Muscle of arm (tissue), 12 donors: ENCODE measurements around the gene GAPDHS. TPM values are rescaled to one million over a fixed set of nuclear protein-coding genes. Genes with fewer than 3 reads are reported as not detected.
A peak's percentile ranks its signal among the peaks of the same experiment; 100 is the strongest.

ENCODE experiments used
- DNase-seq: peaks from one replicate; pipeline ENCODE4 v3.0.0-alpha.2; 2013
- polyA plus RNA-seq, 12 donors: library from polyadenylated mRNA; unstranded; fragments of 120-200 nt; gene quantifications; one replicate each; pipeline ENCODE4 v1.2.1, GENCODE V29; 2013; ENCODE audit not compliant: insufficient read length in 12 of 12

Gene GAPDHS
- polyA plus RNA-seq, 12 donors, result 0.12 TPM; not detected in 11

DNA sequence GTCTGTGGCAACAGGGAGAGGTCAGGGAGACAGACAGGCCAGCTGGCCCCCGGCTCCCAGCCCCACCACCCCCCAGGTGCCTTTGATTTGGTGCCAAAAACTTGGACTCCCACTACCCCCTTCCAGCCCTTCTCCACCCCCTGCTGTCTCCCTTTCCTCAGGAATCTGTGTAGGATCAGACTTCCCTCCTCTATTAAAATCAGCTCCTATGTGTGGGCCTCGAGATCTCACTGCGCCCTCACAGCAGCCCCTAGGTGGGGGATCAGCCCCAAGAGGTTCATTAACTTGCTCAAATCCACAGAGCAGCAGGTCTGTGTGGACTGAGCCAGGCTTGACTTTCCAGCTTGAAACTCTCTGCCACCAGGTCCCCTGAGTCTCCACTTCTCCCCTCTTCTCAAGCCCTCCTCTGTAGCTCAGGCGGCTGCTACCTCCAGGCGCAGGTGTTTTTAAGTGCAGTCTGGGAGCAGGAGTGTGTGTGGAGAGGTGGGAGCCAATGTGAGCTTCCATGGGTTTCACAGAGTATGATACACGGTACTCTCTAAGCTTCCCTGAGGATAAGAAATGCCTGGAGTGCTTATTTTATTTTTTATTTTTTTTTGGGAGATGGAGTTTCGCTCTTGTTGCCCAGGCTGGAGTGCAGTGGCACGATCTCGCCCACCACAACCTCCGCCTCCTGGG, 1.7 kb downstream of the GAPDHS start:
- DNase-seq, result no peak

DNA sequence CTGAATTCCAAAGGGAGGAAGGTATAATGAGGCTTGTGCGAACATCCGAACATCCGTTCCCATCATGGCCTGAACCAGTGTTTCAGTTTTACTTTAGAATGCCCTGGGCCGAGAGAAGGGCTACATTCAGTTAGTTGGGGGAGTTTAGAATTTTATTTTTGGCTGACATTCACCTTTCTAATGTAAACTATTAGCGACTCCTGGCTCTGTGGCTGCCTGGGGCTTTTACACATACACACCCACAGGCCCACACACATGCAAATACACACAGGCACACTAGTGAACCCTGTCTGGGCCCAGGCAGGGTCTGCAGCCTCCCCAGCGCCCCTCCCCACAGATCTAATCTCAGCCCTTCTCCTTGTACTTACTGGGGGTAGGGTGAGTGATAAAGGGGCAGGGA, 6.1 kb downstream of the GAPDHS start:
- no peak for DNase-seq

DNA sequence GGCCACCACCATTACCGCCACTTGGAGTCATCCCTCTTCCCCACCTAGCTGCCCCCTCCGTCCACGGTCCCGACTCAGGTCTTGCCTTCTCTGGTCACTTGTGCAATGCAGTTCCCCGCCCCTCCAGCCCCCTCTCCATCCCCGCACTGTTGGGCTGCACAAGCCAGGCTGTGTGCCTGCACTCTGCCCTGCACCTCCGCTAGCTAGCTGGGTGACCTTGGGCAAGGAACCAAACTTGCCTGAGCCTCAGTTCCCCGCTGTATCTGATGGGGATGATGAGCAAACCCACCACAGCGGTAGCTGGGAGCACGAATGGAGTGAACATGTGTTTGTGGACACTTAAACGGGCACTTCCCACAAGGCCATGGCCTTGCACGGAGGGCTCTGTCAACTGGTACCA, 6.6 kb downstream of the GAPDHS start:
- DNase-seq, result no peak

DNA sequence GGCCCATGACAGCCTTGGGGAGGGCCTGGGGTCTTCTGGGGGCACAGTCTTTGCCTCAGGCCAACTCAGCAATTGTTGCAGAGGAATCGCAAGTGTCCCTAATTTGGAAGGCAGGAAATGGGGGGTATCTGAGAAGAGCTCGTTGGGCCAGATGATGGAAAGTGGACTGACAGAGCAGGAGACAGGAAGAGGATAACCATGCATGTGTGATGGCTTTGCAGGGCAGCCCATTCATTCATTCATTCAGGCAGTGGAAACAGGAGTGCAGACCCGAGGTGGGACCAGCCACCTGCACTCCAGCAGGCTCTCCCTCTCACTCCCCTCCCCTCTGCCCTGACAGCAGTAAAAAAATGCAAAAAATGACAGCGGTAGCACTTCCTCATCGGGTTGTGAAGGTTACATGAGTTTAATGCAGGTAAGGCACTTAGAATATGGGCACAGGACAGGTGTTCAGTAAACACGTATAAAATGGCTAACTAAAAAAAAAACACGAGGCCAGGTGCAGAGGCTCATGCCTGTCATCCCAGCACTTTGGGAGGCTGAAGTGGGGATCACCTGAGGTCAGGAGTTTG, 7.2 kb downstream of the GAPDHS start:
- no peak for DNase-seq

DNA sequence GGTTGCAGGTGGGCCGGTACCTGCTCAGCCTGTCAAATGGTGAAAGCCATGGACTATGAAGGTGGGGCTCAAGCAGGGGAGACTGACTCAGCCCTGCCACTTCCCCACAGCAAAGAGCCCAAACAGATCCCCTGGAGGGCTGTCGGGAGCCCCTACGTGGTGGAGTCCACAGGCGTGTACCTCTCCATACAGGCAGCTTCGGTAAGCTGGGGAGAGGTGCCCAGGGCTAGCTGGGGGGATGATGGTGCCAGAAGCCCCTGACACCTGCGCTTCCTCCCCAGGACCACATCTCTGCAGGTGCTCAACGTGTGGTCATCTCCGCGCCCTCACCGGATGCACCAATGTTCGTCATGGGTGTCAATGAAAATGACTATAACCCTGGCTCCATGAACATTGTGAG, 9.0 kb downstream of the GAPDHS start:
- no peak for DNase-seq

DNA sequence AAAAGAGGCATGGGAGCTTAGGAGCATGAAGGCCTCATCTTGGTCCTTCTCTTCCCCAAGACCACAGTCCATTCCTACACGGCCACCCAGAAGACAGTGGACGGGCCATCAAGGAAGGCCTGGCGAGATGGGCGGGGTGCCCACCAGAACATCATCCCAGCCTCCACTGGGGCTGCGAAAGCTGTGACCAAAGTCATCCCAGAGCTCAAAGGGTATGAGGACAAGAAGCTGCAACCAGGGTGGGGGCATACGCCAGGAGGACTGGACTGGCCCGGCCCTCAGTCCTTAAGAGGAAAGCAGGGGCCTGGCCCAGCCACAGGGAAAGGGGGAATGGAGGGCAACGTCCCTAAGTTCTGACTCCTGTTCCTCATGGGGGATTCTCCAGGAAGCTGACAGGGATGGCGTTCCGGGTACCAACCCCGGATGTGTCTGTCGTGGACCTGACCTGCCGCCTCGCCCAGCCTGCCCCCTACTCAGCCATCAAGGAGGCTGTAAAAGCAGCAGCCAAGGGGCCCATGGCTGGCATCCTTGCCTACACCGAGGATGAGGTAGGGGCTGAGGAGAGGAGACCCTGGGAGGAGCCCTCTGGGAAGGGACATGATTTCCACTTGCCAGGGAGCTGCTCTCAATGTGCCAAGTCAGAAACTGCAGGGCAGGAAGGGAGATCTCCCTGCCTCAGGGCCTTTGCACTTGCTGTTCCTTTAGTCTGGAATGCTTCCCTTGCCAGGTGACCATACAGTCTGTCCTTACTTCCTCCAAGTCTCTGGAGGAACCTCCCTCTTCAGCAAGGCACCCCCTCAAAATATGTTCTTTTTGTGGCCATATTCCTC, 10.2 kb downstream of the GAPDHS start:
- DNase-seq, result no peak

DNA sequence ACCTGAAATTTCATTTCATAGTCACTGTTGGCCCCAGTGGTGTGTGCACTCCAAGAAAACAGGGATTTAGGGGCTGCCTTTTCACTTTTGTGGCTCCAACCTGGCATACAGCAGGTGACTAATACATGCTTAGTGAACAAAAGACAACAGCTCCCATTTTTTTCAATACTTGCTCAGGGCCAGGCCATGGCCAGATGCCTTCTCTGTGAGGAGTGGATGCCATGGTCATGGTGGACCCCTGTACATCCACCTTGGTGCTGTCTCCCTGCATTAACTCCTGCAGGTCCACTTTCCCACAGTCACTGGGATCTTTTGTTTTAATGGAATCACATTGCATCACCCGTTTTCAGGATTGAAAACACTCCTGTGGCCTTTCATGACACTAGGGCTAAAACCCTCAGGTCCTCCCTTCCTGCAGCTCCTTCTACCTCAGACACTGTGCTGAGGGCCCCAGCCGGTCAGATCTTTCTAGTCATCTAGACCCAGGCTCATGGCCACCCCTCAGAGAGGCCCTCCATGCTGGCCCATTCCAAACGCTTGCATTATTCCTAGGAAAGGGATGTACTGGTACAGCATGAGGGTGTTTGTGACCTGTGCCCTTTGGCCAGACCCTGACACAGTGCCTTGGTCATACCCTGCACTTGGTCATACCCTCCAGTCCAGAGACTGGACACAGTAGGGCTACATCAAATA, 11.0 kb downstream of the GAPDHS start:
- no peak for DNase-seq

DNA sequence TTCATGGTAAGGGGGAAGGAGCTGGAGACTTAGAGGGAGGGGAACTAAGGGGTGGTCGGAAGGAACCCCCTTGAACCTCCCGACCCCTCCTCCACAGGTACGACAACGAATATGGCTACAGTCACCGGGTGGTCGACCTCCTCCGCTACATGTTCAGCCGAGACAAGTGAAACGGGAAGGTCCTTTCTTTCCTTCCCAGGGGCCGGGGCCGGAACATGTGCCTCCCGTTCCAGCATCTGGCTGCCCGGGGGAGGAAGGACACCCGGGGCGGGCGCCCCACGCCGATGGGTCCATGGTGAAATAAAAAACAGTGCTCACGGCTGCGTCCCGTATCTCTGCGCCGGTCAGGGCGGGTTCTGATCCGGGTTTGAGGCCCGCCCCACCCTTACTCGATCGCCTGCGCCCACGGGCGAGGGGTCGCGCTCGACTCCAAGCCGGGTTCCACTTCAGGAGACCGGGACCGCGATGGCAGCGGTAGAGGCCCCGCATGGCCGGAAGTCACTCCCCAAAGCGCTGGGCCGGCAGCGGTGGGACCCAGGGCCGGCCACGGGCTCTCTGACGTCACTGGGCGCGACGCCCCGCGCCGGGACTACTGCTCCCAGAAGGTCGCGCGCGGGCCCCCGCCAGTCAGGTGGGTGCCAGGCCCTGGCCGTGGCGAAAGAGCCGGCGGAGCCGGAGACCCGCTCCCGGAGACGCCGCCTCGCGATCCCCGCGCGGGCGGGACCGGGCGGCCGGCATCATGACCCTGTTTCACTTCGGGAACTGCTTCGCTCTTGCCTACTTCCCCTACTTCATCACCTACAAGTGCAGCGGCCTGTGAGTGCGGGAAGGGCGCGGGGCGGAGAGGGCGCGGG, 12.0 kb downstream of the GAPDHS start, which contains the start of gene TMEM147:
TMEM147 (plus strand) TSS at position 626 of the 854 bp plus-strand sequence; CDS start at position 740, 114 bp downstream.
- DNase-seq, result peak; percentile 90

DNA sequence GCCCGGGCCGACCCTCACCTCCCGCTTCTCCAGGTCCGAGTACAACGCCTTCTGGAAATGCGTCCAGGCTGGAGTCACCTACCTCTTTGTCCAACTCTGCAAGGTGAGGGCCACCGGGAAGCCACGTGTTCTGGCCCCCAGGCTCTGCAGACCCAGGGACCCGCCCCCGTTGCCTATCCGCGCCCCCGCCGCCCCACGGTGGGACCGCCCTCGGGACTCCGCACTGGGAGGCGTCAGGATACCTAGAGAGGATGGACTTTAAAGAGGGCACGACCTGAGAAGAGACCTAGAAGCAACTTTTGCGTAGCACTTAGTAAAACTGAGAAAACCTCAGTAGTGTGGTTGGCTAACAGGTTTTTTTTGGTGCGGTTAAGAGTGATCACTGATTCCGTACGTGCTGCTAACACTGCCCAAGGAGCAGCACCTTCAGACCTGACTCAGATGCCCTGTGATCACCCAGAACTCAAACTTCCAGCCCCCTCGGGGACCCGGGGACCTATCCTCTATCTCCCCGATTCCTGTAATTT, 12.7 kb downstream of the GAPDHS start:
- no peak for DNase-seq

DNA sequence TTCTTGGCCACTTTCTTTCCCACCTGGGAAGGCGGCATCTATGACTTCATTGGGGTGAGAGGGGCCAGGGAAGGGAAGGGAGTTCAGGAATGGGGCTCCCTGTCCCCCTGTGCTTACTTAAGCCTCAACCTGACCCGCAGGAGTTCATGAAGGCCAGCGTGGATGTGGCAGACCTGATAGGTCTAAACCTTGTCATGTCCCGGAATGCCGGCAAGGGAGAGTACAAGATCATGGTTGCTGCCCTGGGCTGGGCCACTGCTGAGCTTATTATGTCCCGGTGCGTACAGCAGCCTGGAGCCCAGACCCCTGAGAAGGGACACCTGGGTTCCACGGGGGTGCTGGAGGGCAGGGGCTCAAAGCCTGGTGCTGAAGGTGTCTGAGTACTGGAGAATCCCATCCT, 13.3 kb downstream of the GAPDHS start:
- no peak for DNase-seq

DNA sequence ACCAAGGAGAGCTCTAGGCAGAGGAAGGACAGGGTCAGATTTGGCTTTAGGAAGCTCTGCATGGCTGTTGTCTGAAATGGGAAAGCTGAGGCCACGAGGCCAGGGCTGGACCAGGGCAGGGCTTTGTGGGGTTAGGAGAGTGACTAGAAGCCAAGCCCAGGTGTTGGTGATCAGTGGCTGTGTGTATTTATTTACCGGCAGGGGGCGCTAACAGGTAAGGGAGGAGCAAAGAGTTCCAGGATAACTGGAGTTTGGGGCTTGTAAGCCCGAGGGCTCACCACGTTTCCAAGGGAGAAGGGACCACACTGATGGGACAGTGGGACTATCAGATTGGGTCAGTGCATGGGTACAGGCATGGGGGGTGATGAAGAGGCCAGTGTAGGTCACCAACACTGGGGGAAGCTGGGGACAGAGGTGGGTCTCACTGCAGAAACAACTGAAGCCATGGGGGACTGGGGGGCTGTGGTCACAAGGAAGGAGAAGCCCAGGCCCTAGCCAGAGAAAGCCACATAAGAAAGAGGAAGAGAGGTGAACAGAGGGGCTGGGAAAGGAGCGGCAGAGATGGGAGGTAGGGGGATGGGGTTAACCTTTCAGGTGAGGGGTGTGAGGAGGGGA, 16.0 kb downstream of the GAPDHS start:
- peak; percentile 27 for DNase-seq

DNA sequence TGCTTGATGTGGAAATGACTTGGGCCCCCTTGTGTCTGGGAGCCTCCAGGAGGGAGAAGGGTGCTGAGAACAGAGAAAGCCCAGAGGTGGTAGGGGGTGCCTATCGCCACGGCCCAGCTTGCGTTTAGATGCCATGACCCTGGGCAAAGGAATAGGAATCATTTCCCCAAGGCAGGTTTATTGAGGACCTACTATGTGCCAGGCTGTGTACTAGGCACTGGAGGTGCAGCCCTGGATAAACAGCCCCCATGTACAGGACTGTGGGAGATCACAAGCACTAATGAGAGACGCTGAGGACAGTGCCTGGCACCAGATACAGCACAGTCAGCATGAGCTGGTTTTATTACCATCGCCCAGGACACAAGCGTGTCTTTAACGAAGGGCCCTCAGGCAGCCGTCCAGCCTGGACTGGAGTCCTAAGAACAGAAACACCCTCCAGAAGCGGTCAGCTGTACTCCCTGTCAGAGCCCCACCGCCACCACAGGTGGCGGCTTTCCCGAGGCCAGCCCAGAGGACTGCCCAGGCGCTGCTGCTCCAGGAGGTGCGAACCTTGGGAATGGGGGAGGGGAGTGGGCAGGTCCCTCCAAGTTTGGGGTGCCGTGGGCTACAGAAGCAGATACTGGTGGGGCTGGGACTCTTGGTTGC, 16.7 kb downstream of the GAPDHS start:
- no peak for DNase-seq

DNA sequence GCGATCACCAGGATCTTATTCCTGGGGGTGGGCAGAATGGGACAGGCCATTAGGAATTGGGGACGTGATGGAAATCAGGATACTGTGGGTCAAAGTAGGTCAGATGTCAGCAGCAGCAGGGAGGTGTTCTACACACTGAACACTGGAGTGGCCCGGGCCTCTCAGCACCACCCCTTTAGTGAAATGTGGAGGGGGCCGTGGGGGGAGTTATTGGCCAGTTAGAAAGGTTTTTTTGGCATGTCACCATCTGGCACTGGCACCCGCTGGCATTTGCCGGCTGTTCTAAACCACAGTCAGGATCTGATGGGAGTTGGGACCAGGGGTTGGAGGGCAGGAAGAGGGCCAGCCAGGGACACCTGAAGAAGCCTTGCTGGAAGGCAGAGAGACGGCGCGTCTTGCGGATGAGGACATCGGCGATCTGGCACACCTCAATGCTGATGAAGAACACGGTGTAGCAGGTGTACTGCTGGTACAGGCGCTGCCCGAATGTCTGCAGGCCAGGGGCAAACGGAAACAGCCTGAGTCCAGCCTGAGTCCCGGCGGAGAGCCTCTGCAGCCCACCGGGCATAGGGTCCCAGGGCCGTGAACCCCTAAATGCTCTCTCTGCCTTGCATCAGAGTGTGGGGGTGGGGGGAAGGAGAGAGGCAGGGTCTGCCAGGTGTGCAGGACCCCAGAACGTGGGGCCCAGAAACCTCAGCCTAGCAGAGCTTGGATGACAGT, 18.0 kb downstream of the GAPDHS start:
- no peak for DNase-seq

DNA sequence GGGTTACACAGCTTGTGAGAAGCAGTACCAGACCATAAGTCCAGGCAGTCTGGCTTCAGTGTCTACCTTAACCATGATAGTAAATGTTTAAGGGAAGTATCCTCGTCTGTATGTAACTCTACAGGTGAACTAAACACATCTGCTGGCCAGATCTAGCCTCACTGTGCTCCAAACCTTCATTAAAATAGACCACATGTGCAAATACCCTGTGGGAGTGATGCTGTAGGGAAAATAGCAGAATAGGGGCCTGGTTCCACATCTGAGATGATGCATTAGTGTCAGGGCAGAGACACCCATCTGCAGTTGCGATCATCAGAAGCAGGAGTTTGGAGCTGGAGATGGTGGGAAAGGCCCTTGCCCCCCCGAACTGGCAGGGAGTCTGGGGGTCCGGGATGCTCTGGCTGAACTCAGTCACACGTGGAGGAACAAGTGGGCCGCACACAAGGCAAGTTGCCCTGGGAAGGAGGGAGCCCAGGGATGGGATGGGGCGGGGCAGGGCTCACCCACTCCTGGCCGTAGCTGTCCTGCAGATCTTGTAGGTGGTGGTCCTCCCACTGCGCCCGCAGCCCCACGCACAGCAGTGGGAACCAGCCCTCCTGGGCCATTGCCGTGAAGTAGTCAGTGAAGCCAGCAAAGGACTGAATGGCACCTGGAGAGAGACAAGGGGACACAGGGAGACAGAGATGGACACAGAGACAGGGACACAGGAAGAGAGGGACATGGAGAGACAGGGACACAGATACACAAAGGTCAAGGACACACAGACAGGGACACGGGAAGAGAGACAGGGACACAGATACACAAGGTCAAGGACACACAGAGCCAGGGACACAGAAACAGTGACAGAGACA, 19.5 kb downstream of the GAPDHS start:
- no peak for DNase-seq

DNA sequence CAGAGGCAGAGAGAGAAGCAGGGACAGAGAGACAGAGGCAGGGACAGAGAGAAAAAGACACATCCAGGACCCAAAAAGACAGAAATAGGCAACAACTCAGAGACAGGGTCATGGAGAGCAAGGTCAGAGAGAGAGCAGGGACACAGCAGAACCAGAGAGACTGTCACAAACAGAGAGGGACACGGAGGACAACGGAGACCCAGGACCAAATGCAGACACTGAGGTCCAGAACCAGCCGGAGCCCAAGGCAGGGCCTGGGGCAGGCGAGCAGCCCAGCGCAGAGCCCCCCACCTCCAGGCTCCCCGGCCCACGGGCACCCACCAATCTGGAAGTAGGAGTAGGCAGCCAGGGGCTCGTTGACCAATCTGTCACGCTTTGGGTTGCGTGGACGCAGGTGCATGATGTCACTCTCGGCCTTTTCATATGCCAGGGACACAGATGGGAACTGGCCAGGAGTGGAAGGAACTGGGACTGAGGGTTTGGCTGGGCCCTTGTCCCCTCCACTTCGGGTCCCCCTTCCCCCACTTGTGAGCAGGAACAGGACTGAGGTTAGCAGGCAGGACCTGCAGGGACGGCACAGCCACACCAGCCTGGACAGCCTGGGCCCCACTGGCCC, 20.2 kb downstream of the GAPDHS start:
- no peak for DNase-seq

DNA sequence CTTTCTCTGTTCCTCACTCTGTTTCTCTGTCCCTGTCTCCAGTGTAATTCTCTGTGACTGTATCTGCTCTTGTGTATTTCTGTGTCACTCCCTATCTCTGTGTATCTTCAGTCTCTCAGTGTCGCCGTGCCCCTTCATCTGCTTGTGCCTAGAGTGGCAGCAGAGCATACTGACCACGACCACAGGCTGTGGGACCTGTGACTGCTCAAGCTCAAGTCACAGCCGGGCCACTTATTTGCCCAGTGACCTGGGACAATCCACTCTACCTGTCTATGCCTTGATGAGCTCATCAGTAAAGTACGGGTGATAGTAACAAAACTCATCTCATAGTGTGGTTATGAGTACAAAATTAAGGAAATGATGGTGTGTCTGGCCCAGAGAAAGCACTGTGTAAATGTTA, 20.8 kb downstream of the GAPDHS start:
- DNase-seq, result no peak

DNA sequence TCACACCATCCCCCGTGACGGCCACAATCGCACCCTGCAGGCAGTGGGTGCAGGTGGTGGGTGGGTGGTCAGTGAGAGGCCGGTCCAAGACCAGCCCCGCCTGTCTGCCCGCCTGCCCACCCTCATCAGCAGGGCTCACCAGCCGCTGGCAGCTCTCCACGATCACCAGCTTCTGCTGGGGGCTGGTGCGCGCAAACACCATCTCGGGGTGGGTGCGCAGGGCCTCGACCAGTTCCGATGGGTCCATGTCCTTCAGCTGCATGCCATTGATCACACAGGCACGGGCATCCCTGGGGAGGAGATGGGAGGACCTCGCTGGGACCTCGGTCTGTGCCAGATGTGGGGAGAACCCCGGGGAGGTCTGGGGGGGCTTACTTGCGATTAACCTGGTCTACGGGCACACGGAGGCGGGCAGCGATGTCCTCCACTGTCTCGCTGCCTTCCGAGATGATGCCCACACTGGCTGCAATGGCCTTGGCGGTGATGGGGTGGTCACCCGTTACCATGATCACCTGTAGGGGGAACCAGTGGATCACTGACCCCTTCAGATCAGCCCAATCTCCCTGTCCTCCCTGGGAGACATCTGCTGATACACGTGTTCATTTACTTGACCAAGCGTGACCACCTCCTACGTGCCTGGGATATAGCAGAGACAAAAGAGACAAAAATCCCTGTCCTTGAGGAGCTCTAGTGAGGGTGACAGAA, 22.2 kb downstream of the GAPDHS start:
- DNase-seq, result no peak
